ENCODE data around the gene RANGAP1. TPM values are rescaled to one million over a fixed set of nuclear protein-coding genes. Genes with fewer than 3 reads are reported as not detected.

Gene RANGAP1
- 100 to 1,000 TPM; 112 to 120 (median 114) TPM for total RNA-seq

- no peaks in the 10 kb centered on the region for H3K9me3 ChIP-seq
- H3K27me3 ChIP-seq: no peaks in the 10 kb centered on the region
- TF ChIP-seq POLR2AphosphoS5 (IDR thresholded peaks at IDR 0.05) (peak in 2 of 3 donors; percentile 60 to 78), EP300 (IDR thresholded peaks at IDR 0.05) (no peak), POLR2A (IDR thresholded peaks at IDR 0.05) (peak in 1 of 2 donors; percentile 64)
- DNase-seq (ENCODE audit: low spot score in 2 of 2): peak; percentile 98
- H3K27ac ChIP-seq: peak within 1 kb of the TSS; percentile 92
- peak within 1 kb of the TSS; percentile 74 for H3K4me3 ChIP-seq
- 2% methylated on average over 11 of the region's 77 CpGs for WGBS
- peaks cover 5% of the 10 kb centered on the region for H3K36me3 ChIP-seq
- peaks cover 44% of the 10 kb centered on the region for H3K4me1 ChIP-seq
Observed at GRCh38 chr22:41285820-41286638, at the start of gene RANGAP1. Gene RANGAP1 (minus strand): TSS chr22:41286187. CDS start chr22:41281044, 5,143 bp downstream.

- Histone ChIP-seq H3K27me3 (no peaks in the 10 kb centered on the region), H3K4me1 (no peaks in the 10 kb centered on the region), H3K27ac (no peak overlapping the region), H3K36me3 (peaks cover 88% of the 10 kb centered on the region), H3K9me3 (no peaks in the 10 kb centered on the region), H3K4me3 (no peak overlapping the region)
- 94% methylated on average over 10 of the region's 11 CpGs for whole genome bisulfite sequencing
- DNase-seq (ENCODE audit: low spot score in 2 of 2): no peak
- TF ChIP-seq POLR2AphosphoS5 (IDR thresholded peaks at IDR 0.05) (no peak), CTCF (IDR thresholded peaks at IDR 0.05) (no peak), POLR2A (IDR thresholded peaks at IDR 0.05) (no peak), EP300 (IDR thresholded peaks at IDR 0.05) (no peak)
Observed at GRCh38 chr22:41334951-41335635, 49.1 kb upstream of the RANGAP1 start.

GRCh38 chr22:41334215-41334614, 48.2 kb upstream of the RANGAP1 start:
- TF ChIP-seq POLR2AphosphoS5 (IDR thresholded peaks at IDR 0.05) (no peak), EP300 (IDR thresholded peaks at IDR 0.05) (no peak), POLR2A (IDR thresholded peaks at IDR 0.05) (no peak), CTCF (IDR thresholded peaks at IDR 0.05) (no peak)
- Histone ChIP-seq H3K27me3 (no peaks in the 10 kb centered on the region), H3K27ac (no peak overlapping the region), H3K4me1 (no peaks in the 10 kb centered on the region), H3K9me3 (no peaks in the 10 kb centered on the region), H3K36me3 (peaks cover 89% of the 10 kb centered on the region), H3K4me3 (no peak overlapping the region)
- 96% methylated on average over 2 of the region's 3 CpGs for WGBS
- no peak for DNase-seq (ENCODE audit: low spot score in 2 of 2)

- WGBS: 100% methylated on average over 3 of the region's 3 CpGs
- H3K4me1 ChIP-seq: no peaks in the 10 kb centered on the region
- peaks cover 87% of the 10 kb centered on the region for H3K36me3 ChIP-seq
- no peak for DNase-seq (ENCODE audit: low spot score in 2 of 2)
- no peak overlapping the region for H3K4me3 ChIP-seq
- no peaks in the 10 kb centered on the region for H3K27me3 ChIP-seq
- TF ChIP-seq EP300 (IDR thresholded peaks at IDR 0.05): no peak
- TF ChIP-seq POLR2AphosphoS5 (IDR thresholded peaks at IDR 0.05): no peak
- no peak for TF ChIP-seq CTCF (IDR thresholded peaks at IDR 0.05)
- TF ChIP-seq POLR2A (IDR thresholded peaks at IDR 0.05): no peak
- H3K9me3 ChIP-seq: no peaks in the 10 kb centered on the region
- H3K27ac ChIP-seq: no peak overlapping the region
Observed at GRCh38 chr22:41333806-41334205, 47.8 kb upstream of the RANGAP1 start.

GRCh38 chr22:41332217-41332939, 46.4 kb upstream of the RANGAP1 start:
- no peak overlapping the region for H3K4me3 ChIP-seq
- no peaks in the 10 kb centered on the region for H3K9me3 ChIP-seq
- H3K27me3 ChIP-seq: no peaks in the 10 kb centered on the region
- TF ChIP-seq POLR2A (IDR thresholded peaks at IDR 0.05) (no peak), EP300 (IDR thresholded peaks at IDR 0.05) (no peak), POLR2AphosphoS5 (IDR thresholded peaks at IDR 0.05) (no peak), CTCF (IDR thresholded peaks at IDR 0.05) (no peak)
- H3K27ac ChIP-seq: no peak overlapping the region
- H3K36me3 ChIP-seq: peaks cover 90% of the 10 kb centered on the region
- H3K4me1 ChIP-seq: no peaks in the 10 kb centered on the region
- 86% methylated on average over 12 of the region's 15 CpGs for WGBS
- DNase-seq (ENCODE audit: low spot score in 2 of 2): no peak
